HG02943 (cell line): ENCODE measurements around the gene IFT81.

ENCODE experiments used
- ATAC-seq: cut with Tn5 transposase; IDR thresholded peaks from one replicate; pipeline ENCODE4 v1.9.1; 2021; ENCODE audit warnings: mild to moderate bottlenecking, low read depth, moderate library complexity; ENCODE audit not compliant: unreplicated experiment

IFT81 gene

DNA sequence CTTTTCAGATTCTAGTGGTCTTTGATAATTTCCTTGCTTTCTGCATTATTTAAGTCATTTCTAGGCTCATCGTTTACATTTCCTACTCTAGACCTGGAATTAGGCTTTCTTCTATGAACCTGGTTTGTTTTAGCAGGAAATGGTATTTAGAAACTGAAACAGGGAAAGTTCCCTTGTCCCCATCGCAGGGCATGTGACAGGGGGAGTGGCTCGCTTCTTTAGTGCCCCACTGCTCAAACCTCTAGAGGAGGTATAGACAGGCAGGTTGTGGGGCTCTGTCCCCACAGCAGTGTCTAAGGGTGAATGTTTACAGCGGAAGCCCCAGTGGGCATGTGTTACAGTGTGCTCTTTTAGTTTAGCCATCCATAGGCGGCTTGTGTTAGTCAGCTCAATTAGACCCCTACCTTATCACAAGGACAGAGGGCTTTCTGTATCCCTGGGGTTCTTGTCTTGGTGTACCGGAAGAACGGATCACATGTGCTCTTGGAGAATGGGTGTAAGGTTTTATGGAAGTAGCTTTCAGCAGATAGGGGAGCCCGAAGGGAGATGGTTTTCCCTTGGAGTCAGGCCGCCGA is 25.0 kb downstream of the IFT81 start:
- ATAC-seq = no peak

DNA sequence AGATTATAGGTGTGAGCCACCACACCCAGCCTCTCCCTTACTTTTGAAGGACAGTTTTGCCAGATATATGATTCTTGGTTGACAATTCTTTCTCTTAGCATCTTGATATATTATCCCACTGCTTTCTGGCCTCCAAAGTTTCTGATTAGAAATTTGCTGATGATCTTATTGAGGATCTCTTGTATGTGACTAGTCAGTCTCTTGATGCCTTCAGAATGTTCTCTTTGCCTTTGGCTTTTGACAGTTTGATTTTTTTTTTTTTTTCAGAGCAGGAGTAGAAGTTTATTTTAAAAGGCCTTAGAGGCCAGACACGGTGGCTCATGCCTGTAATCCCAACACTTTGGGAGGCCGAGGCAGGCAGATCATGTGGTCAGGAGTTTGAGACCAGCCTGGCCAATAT is 32.6 kb downstream of the IFT81 start:
- no peak for ATAC-seq

DNA sequence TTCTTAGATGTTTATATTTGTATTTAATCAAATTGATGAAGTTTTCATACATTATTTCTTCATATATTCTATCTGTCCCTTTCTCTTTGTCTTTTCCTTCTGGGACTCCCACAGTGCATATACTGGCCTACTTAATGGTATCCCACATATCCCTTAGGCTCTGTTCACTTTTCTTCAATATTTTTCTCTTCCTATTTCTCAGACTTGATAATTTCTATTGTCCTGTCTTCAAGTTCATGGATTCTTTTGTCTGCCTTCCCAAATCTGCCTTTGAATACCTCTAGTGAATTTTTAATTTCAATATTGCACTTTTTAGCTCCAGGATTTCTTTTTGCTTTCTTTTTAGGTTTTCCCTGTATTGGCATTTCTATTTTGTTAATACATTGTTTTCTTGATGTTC is 33.4 kb downstream of the IFT81 start:
- ATAC-seq = no peak

DNA sequence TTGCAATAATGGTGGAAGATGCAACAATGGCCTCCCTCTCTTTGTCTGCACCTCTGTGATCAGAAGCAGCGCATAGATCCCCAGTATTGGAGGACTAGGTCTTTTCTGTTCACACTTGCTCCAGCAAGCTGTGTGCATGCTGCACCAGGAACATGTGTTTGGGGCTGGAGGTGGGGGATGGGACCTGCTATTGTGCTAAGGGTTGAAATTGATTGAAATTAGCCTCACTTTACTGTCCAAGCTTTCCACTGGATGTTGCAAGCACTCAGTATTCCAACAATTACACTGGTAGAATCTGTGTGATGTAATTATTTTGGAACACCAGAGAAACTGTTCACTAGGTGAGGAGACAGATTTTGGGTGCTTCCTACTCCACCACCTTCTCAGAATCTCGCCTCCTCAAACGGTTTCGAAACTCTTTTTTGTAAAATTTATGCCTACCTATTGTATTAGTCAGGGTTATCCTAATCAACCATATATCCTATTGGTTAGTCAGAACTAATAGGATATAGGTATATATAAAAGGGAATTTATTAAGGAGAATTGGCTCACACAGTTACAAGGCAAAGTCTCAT is 35.6 kb downstream of the IFT81 start:
- no peak for ATAC-seq

- ATAC-seq = peak; percentile 78
Measured at GRCh38 chr12:110165540-110166159, 41.5 kb downstream of the IFT81 start.

DNA sequence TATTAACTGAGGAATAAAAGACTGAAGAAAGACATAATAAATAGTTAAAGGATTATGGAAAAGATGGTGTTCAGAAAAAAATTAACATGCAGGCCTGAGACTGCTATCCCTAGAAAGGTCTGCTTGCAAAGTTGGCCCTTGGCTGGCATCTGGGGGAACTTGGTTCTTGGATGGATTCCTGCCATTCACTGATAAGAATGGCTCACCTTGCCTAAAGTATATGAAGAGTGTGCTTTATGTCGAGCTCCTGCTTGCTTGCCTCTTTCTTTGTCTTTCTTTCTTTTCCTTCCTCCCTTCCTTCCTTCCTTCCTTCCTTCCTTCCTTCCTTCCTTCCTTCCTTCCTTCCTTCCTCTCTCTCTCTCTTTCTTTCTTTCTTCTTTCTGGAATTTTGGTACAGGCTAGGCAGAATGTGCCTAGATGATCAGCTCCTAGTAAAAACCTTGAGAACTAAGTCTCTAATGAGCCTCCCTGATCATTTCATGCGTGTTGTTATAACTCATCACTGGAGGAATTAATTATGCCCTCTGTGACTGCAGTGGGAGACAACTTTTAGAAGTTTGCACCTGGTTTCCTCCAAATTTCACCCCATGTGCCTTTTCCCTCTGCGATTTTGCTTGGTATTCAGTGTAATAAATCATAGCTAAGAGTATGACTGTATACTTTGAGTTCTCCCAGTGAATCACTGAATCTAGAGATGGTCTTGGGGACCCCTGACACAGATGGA is 44.7 kb downstream of the IFT81 start:
- no peak for ATAC-seq

GRCh38 chr12:110170535-110171185 is 46.5 kb downstream of the IFT81 start:
- no peak for ATAC-seq

GRCh38 chr12:110171186-110171538 is 47.0 kb downstream of the IFT81 start:
- ATAC-seq = no peak

GRCh38 chr12:110171636-110172035 is 47.5 kb downstream of the IFT81 start:
- no peak for ATAC-seq

DNA sequence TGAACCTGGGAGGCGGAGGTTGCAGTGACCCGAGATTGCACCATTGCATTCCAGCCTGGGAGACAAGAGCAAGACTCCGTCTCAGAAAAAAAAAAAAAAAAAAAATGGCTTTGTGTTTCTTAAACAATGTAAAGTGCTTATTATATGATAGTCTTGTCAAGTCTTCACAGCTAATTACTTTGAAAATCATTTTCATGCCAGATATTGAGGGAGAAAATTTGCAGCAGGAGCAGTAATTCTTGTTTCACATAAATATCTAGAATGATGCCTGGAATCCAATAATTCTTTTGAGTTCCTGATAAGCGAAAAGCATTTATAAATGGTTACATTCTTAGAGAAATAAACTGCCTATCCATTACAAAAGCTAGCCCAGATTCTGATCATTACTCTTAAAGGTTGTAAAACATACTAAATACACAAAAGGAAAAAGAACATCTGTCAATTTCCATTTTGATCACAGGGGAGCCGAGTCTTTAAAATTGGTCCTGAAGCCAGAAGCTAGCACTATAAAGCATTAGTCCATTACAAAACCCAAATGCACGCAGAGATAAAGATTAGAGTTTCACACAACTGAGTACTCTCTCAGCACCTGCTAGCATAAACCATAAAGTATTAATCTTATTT is 50.3 kb downstream of the IFT81 start:
- ATAC-seq = no peak

DNA sequence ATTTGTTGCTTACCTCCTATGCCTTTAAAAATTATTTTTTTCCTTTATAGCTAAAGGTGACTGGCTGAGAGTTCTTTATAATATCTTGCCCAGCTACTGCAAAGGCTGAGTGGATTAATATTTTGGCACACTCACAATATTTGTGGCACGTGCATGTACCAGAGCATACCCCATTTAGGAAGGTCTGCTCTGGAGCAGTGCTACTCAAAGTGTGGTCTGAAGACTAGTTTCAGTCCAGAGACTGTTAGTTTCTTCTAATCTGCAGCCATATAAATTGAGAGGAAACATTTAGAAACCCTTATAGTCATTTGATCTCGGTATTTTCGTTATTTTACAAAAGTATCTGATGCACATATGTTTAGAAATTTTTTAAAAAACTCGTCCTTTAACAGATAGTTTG is 51.0 kb downstream of the IFT81 start:
- no peak for ATAC-seq

- ATAC-seq = no peak
Measured at GRCh38 chr12:110176745-110177144, 52.6 kb downstream of the IFT81 start.

- no peak for ATAC-seq
Measured at GRCh38 chr12:110179291-110179690, 55.1 kb downstream of the IFT81 start.

GRCh38 chr12:110180591-110181005 is 56.4 kb downstream of the IFT81 start:
- ATAC-seq = no peak

DNA sequence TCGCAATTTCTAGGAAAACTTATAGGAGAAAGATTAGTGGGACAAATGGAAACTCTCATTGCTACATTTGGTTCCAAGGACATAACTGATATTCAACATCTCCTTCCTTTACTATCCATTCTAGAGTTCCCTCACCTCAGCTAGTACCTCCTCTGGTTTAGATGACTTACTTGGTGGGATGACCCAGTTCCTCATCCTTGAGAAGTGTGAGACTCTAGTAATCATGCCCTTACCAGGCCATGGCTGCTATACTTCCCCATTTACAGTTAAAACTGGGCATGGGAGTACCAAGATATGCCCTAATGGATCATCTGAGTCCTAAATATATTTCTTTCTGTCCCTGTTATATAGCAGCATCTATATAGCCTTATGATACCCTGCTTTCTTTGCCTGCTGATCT is 58.1 kb downstream of the IFT81 start:
- no peak for ATAC-seq

DNA sequence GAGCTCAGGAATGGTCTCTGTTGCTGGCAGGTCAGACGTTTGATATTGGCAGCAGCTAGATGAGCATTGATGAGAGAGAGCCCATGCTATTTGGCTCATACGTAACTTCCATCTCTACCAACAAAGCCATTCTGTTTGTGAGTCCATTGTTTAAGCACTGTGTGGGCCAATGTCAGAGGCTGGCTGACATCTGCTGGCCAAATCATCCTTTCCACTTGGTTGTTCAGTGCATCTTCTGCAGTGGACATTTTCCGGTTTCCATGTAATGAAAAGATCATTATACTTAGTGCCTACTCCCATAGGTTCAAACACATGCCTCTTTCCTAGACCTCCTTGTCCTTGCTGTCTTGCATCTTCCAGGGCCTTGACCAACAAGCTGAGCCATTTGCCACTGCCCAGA is 59.2 kb downstream of the IFT81 start:
- ATAC-seq = no peak

GRCh38 chr12:110185626-110186025 is 61.5 kb downstream of the IFT81 start:
- ATAC-seq = no peak

- no peak for ATAC-seq
Measured at GRCh38 chr12:110186059-110186458, 61.9 kb downstream of the IFT81 start.

DNA sequence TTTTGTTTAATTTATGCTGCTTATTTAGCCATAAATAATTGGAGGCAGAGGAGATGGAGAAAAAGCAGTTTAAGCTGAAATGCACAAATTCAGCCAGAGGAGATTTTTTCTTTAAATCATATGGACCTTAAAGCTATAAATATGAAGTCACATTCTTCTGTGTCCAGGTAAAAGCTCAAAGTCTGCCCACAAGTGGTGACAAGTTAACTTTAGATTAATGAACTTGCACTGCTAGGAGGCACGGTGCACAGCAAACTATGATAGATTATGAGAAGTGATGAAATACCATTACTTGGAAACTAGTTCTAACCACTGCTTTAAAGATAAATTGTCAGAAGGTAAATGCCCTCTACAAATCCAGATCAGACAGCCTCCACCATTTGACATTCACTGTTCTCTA is 69.0 kb downstream of the IFT81 start:
- no peak for ATAC-seq

DNA sequence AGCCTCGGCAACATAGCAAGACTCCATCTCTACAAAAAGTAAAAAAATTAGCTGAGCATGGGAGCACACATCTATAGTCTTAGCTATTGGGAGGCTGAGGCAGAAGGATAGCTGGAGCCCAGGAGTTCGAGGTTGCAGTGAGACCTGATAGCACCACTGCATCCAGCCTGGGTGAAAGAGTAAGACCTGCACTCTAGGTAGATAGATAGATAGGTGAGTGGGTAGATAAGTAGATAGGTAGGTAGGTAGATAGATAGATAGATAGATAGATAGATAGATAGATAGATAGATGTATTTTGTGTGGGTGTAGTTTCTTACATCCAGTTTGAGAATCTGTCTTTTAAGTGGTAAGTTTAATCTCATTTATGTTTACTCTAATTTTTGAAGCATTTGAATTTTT is 72.8 kb downstream of the IFT81 start:
- ATAC-seq = no peak

GRCh38 chr12:110198386-110198785 is 74.2 kb downstream of the IFT81 start:
- no peak for ATAC-seq
